GM18520 (cell line): ENCODE measurements around the gene KIF2C.
"Not testable (repeated sequence)": the region's sequence is repeated elsewhere in the genome, so short reads cannot be mapped to it uniquely, and the experiment has no call there.

ENCODE experiments used
- ATAC-seq: cut with Tn5 transposase; IDR thresholded peaks from one replicate; pipeline ENCODE4 v1.9.1; 2021; ENCODE audit not compliant: unreplicated experiment

Gene KIF2C

DNA sequence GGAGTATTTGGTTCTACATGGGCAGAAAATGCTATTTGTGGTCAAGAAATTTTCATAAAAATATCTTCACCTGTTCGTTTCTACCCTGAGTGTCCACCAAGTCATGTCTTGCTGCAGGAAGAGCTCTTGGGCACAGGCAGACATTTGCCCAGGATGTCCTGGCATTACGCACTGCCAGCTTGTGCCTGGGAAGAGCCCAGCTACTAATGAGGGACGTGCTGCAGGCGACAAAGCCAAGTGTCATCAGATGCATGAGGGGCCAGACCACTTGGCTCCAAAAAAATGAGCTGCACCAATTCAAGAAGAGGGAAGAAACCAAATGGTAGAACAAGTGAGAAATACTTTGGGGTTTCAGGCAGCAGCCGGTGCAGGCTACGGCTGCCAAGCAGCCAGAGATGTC is 21.5 kb upstream of the KIF2C start:
- no peak for ATAC-seq

GRCh38 chr1:44719318-44719717 is 20.3 kb upstream of the KIF2C start:
- no peak for ATAC-seq

DNA sequence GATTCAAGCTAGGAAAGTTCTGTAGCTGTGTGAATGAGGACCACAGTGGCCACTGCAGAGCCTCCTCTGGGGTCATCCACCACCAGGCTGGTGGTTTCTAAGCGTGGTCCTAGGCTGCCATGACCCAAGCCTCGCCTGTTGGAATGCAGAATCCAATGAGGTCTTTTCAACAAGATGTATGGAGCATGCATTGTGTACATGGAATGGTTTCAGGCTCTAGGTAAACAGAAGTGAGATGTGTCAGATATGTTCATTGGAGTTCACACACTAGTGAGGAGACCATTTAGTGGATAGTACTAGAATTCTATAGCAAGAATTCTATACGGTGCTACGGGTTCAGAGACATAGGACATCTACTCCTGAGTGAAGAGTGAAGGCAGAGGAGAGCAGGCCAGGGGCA is 19.4 kb upstream of the KIF2C start:
- ATAC-seq = no peak

DNA sequence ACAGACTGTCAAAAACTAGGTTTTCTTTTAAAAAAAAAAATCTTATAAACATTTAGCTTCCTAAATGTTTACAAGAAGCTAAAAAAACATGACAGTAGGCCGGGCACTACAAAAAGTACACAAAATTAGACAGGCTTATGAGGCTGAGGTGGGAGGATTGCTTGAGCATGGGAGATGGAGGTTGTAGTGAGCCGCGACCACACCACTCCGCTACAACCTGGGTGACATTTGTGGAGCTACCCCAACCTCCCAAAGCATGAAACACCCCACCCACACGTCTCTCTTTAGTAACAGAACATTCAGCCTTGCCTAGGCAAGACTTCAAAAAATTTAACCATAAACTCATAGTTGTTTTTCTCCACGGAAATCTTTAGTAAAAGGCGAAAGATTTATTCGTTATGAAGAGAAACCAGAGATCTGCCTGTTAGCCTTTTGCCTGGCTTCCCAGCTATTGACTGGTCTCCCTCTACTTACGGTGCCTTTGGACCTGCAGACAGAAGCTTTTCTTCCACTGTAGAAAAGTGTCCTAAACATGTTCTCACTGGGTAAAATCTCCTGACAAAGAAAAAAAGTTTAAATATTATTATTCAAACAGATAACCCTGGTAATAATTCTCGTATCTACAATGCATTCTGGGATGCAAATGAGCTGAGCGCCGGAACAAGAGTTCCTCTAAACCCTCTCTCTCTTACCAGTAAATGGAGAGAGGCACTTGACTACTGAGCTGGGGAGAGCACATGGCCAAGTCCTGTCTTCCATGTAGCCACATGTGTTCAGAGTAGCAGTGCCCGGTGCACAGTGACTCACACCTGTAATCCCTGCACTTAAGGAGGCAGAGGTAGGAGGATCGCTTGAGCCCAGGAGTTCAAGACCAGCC is 17.9 kb upstream of the KIF2C start:
- peak; percentile 60 for ATAC-seq

DNA sequence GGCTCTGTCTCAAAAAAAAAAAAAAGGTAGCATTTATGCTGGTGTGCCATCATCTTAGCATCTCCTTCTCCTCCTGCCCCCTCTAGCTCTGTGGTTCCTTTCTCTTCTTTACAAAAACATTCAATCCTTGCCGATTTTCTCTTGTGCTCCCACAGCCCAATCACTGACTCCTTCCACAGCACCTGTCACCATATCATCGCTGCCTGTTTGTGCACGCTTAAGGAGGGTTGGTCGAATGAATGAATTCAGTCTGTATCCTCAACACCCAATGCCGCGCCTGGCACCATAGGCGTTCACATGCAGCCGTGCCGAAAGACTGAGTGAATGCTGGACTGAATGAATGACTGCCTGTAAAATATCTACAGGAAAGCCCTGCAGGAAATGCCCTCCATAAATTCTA is 16.6 kb upstream of the KIF2C start:
- ATAC-seq = no peak

- ATAC-seq = no peak
Measured at GRCh38 chr1:44723496-44724295, 15.9 kb upstream of the KIF2C start.

- ATAC-seq = no peak
Measured at GRCh38 chr1:44724296-44724954, 15.2 kb upstream of the KIF2C start.

GRCh38 chr1:44724955-44725698 is 14.5 kb upstream of the KIF2C start:
- no peak for ATAC-seq

DNA sequence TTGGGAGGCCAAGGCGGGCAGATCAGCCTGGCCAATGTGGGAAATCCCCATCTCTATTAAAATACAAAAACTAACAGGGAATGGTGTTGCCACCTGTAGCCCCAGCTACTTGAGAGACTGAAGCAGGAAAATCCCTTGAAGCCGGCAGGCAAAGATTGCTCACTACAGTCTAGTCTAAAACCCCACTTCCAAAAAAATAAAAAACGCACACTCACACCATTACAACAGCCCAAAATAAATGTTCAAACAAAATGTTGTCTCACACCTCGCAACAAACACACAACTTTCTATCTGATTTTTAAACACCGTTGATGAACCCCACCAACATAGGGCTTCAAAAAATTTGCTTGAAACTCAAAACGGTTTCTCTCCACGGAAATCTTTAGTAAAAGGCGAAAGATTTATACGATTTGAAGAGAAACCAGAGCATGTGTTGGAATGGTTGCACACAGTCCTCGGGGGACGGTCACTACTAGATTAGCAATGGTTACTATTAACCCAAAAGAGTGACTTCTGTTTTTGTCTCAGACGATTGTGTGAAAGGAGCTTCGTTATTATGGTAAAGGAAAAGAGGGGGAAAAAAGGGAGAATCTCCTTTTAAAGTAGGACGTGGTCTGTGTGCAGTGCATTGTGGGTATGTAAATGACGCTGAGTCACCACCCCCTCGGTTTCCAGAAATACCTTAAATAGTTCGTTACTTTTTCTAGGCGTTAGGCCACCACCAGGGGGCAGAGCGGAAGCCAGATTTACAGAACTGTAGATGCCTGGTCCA is 8.7 kb upstream of the KIF2C start, which contains the start of gene RNU5D-1:
Gene RNU5D-1 (minus strand): TSS at position 430 of the 772 bp plus-strand sequence.
- peak; percentile 57 for ATAC-seq

DNA sequence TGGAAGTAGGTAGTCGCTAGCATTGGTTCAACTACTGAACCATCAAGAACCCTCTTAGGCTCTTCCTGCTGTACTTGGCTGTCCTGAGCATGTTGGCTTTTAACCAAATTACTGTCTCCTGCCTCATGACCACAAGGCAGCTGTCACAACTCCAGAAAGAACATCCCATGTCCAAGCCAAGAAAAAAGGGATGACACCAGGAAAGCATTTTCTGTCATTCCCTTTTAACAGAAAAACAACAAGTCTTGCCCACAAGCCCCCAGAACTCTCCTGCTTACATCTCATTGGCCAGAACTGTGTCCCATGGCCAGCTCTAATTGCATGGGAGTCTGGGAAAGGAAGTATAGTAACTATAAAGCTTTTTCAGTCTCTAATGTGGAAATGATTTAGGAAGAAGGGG is 6.3 kb upstream of the KIF2C start:
- no peak for ATAC-seq

DNA sequence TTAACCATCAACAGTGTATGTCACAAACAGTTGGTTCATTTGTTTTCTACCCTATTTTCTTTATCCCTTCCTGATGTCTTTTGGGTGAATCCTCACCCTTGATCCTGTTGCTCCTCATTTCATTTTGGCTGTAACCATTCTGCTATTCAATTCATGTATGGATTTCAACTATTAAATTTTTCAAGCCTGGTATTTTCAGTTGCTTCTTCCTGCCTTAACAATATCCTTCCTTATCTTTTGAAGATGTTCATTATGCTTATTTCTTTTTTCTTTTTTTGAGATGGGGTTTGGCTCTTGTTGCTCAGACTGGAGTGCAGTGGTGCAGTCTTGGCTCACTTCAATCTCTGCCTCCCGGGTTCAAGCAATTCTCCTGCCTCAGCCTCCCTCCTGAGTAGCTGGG is 5.9 kb upstream of the KIF2C start:
- no peak for ATAC-seq

GRCh38 chr1:44735992-44736391 is 3.6 kb upstream of the KIF2C start:
- no peak for ATAC-seq

- not testable (repeated sequence) for ATAC-seq
Measured at GRCh38 chr1:44738953-44739306, 707 bp upstream of the KIF2C start.

GRCh38 chr1:44740179-44740617 is 561 bp downstream of the KIF2C start:
- ATAC-seq = no peak

- ATAC-seq = no peak
Measured at GRCh38 chr1:44743211-44743610, 3.6 kb downstream of the KIF2C start.

DNA sequence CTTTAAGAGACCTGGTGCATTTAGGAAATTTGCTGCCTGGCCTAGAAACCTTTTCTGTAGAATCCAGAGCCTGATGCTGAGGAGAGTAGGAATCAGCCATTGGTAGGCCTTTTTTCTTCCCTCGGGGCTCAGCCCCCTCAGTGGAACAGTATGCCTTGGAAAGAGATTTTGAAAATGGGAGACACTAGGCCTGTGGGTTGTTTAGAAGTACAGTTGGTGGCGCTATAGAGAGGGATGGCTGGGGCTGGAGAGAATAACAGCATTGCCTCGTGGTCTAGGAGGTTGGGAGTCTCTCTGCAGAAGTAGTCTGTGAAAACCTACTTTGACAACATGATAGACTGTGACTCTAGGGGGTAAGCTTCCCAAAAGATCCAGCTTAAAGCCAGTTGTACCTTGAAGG is 8.2 kb downstream of the KIF2C start:
- no peak for ATAC-seq

- no peak for ATAC-seq
Measured at GRCh38 chr1:44757420-44757819, 17.8 kb downstream of the KIF2C start.

DNA sequence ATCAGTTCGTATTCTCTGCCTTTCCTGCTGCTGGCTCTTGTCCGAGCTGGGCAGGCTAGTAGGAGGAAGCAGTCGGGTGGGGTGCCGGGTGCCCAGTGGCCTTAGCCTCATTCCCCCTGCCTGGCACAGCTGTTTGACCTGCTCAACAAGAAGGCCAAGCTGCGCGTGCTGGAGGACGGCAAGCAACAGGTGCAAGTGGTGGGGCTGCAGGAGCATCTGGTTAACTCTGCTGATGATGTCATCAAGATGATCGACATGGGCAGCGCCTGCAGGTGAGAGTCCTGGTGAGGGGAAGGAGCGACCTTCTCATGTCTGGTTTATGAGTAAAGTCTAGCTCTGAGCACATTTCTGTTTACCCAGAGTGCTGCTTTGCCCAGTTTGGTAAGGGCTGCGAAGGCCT is 19.4 kb downstream of the KIF2C start:
- ATAC-seq = no peak

GRCh38 chr1:44760876-44761275 is 21.2 kb downstream of the KIF2C start:
- ATAC-seq = no peak

DNA sequence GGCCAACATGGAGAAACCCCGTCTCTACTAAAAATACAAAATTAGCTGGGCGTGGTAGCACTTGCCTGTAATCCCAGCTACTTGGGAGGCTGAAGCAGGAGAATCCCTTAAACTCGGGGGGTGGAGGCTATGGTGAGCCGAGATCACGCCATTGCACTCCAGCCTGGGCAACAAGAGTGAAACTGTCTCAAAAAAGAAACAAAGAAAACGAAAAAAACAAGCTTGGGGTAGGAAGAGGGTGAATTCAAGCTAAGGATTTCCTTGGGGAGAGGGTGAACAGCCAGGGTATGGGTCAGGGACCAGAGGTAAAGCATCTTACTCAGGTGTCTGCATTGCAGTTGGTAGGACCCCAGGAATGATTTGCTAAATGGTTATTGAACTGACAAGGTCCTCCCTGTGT is 26.8 kb downstream of the KIF2C start:
- not testable (repeated sequence) for ATAC-seq
